Measurements from ENCODE around the gene COL9A2.

GRCh38 chr1:40255231-40255630 is 61.9 kb downstream of the COL9A2 start:
- TF ChIP-seq CTCF (IDR thresholded peaks at IDR 0.05; ENCODE audit: insufficient read depth, low read length) (no peak), REST (IDR thresholded peaks at IDR 0.05; ENCODE audit: insufficient replicate concordance, low read depth) (no peak), POLR2AphosphoS5 (IDR thresholded peaks at IDR 0.05; ENCODE audit: low read depth) (no peak), GABPA (IDR thresholded peaks at IDR 0.05; ENCODE audit: low read depth) (no peak)
